CD4-positive, alpha-beta T cell (primary cell): ENCODE measurements around the gene MFAP3L. TPM values are rescaled to one million over a fixed set of nuclear protein-coding genes. Genes with fewer than 3 reads are reported as not detected.

ENCODE experiments used
- ATAC-seq: fragments of 200-7000 bp; cut with Tn5 transposase; one replicate; pipeline ENCODE4 v1.10.0; 2022; ENCODE audit warnings: mild to moderate bottlenecking; ENCODE audit not compliant: poor library complexity
- CTCF ChIA-PET: fragments of 350-600 bp; sonication (Branson Sonifier 250); formaldehyde crosslinking; loops from one replicate; lab custom pipeline; 2021; ENCODE audit warnings: antibody characterized with exemption, inconsistent platforms; lab: Charles Lee
- POLR2A ChIA-PET: fragments of 350-600 bp; sonication (Branson Sonifier 250); formaldehyde crosslinking; loops from one replicate; lab custom pipeline; 2021; ENCODE audit warnings: antibody characterized with exemption, inconsistent platforms; lab: Charles Lee
- DNase-seq, 14 experiments: peaks; one replicate each; pipeline ENCODE4 v3.0.0-alpha.2; 2013 to 2020; ENCODE audit warnings: mixed read lengths in 2 of 14
- H3K27ac ChIP-seq, 2 donors: one replicate each; pipeline versions ENCODE4 v1.5.1 to v1.7.0; 2013; ENCODE audit warnings: low read length in 2 of 2, low read depth in 1 of 2, mild to moderate bottlenecking in 1 of 2
- H3K27me3 ChIP-seq, 2 experiments: 1 replicate in 1 of 2; 2 replicates in 1 of 2; pipeline versions ENCODE4 v1.6.1 to v1.7.0; 2013; ENCODE audit warnings: low read length in 2 of 2, control low read depth in 1 of 2, mild to moderate bottlenecking in 1 of 2, moderate library complexity in 1 of 2; ENCODE audit not compliant: insufficient read depth in 2 of 2, control insufficient read depth in 1 of 2
- H3K36me3 ChIP-seq: one replicate; pipeline ENCODE4 v1.6.1; 2013; ENCODE audit warnings: low read length, control low read depth; ENCODE audit not compliant: insufficient read depth
- H3K4me1 ChIP-seq: one replicate; pipeline ENCODE4 v1.6.1; 2013; ENCODE audit warnings: low read length, control low read depth; ENCODE audit not compliant: insufficient read depth
- H3K4me3 ChIP-seq: one replicate; pipeline ENCODE4 v1.5.1; 2013; ENCODE audit warnings: mild to moderate bottlenecking, low read length, moderate library complexity
- H3K9me3 ChIP-seq, 2 experiments: 1 replicate in 1 of 2; 2 replicates in 1 of 2; pipeline versions ENCODE4 v1.6.1 to v1.7.0; 2013; ENCODE audit warnings: low read length in 2 of 2, mild to moderate bottlenecking in 2 of 2, control low read depth in 1 of 2, moderate library complexity in 1 of 2; ENCODE audit not compliant: control insufficient read depth in 1 of 2, insufficient read depth in 1 of 2
- H3K27ac Mint-ChIP-seq: one replicate; pipeline ENCODE4 v1.8.0; 2020; ENCODE audit warnings: mixed read lengths
- H3K27me3 Mint-ChIP-seq: one replicate; pipeline ENCODE4 v1.8.0; 2021; ENCODE audit warnings: mixed read lengths
- H3K36me3 Mint-ChIP-seq: one replicate; pipeline ENCODE4 v1.8.0; 2021; ENCODE audit warnings: low read depth, mixed read lengths
- H3K4me1 Mint-ChIP-seq: one replicate; pipeline ENCODE4 v1.8.0; 2021; ENCODE audit warnings: low read depth, mixed read lengths
- H3K4me3 Mint-ChIP-seq: one replicate; pipeline ENCODE4 v1.8.0; 2020; ENCODE audit warnings: mild to moderate bottlenecking, mixed read lengths
- H3K9me3 Mint-ChIP-seq: one replicate; pipeline ENCODE4 v1.8.0; 2020; ENCODE audit warnings: mixed read lengths
- CTCF ChIP-seq: fragments of 200-600 bp; IDR thresholded peaks from one replicate; pipeline ENCODE4 v1.8.0; 2022; ENCODE audit warnings: antibody characterized with exemption, mild to moderate bottlenecking
- intact Hi-C, 2 experiments: fragments of 100-400 bp; cut with DNase I in 1 of 2; cut with micrococcal nuclease in 1 of 2; formaldehyde crosslinking; loops; one replicate each; pipeline versions ENCODE4 v1.15.1 to v1.9.0; 2023 to 2025; cut with DNase I, micrococcal nuclease
- total RNA-seq, 174 experiments: library from RNA in 2 of 174; stranded (reverse) in 2 of 174; gene quantifications; one replicate each; pipeline ENCODE4 v1.2.3 and lab custom pipeline; 2021 to 2026

Gene MFAP3L
- total RNA-seq, 2 experiments from 2014 or later = 0.59 to 1.3 TPM

DNA sequence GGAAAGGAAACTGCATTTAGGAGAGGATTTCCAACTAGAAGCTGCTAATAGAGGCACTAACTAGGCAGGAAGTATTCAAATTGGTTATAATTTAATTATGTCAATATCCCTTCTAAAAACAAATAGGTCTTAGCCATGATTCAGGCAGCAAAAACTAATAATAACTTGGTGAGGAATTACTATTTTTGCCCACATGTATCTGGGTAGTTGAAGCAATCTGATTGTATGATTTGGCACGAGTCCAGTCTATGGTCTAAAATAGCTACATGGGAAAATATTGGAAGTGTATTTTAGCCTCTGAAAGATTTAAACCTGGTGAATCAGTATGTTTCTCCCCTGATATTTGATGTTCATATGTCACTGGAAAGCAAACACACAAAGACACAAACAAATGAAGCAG, 62.2 kb downstream of the MFAP3L start:
- no peak for ATAC-seq
- intact Hi-C loops = no loop called here
- Histone ChIP-seq H3K9me3 (no peaks in the 10 kb centered on the region), H3K27me3 (peaks cover 0 to under 1% of the 10 kb centered on the region in 2 experiments), H3K27ac (no peak overlapping the region), H3K36me3 (no peaks in the 10 kb centered on the region), H3K4me1 (no peaks in the 10 kb centered on the region), H3K4me3 (no peak overlapping the region)
- Mint-ChIP-seq H3K36me3 (no peaks in the 10 kb centered on the region), H3K9me3 (peaks cover 2% of the 10 kb centered on the region), H3K27ac (no peak overlapping the region), H3K27me3 (no peaks in the 10 kb centered on the region), H3K4me1 (no peaks in the 10 kb centered on the region), H3K4me3 (no peak overlapping the region)
- DNase-seq = no peak
- POLR2A ChIA-PET = no interaction called here
- no peak for TF ChIP-seq CTCF
- CTCF ChIA-PET = interaction anchor here (1.4 kb wide), 1 partner anchor 11 kb away, joined by 3 read pairs; no protein-coding TSS in a partner anchor

DNA sequence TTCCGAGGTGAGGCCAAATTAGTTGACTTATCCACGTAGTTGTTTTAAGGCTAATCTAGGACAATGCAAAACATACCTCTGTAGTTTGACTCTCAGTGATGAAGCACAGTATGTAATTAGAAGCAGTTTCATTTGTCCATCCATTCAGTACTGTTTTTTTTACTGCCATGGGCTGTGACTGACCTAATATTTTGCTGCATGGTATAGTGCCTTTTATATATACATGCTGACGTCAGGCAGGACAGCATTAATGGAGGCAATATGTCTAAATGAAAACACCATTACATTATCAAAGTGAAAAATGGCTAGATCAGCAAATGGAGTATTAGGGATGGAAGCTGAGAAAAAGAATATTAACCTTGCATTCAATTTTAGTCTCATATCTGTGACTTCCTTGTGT, 66.9 kb downstream of the MFAP3L start:
- H3K27ac ChIP-seq = no peak overlapping the region
- no peak overlapping the region for H3K27ac Mint-ChIP-seq
- ChIA-PET CTCF (no interaction called here), POLR2A (interaction anchor here (0.5 kb wide), 1 partner anchor 681 kb away, joined by 3 read pairs; no protein-coding TSS in a partner anchor)
- H3K27me3 Mint-ChIP-seq = no peaks in the 10 kb centered on the region
- no peaks in the 10 kb centered on the region for H3K36me3 Mint-ChIP-seq
- peaks cover 0 to 2% of the 10 kb centered on the region in 2 experiments for H3K27me3 ChIP-seq
- ATAC-seq (no peak), DNase-seq (no peak)
- H3K4me1 Mint-ChIP-seq = no peaks in the 10 kb centered on the region
- H3K9me3 ChIP-seq = no peaks in the 10 kb centered on the region
- H3K36me3 ChIP-seq = no peaks in the 10 kb centered on the region
- no peak for TF ChIP-seq CTCF
- H3K4me1 ChIP-seq = no peaks in the 10 kb centered on the region
- no peak overlapping the region for H3K4me3 Mint-ChIP-seq
- no peak overlapping the region for H3K4me3 ChIP-seq
- intact Hi-C loops = no loop called here
- peaks cover 2% of the 10 kb centered on the region for H3K9me3 Mint-ChIP-seq

DNA sequence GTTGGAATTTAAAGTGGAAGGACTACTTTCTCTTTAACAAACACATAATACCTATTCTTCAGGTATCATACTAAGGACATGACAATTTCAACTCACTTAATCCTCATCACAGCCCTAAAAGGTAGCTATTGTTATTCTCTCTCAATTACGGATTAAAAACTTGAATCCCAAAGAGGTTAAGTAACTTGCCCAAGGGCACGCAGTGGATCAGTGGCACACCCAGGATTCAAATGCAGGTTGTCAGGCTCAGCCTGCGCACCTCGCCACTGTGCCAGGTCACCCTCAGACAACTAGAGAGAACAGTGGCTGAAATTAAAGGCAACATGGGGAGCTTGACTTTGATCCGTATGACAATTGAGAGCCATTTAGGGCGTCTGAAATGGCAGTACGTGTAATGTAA, 67.6 kb downstream of the MFAP3L start:
- Histone ChIP-seq H3K27me3 (peaks cover 0 to 2% of the 10 kb centered on the region in 2 experiments), H3K4me3 (no peak overlapping the region), H3K36me3 (no peaks in the 10 kb centered on the region), H3K4me1 (no peaks in the 10 kb centered on the region), H3K27ac (no peak overlapping the region), H3K9me3 (no peaks in the 10 kb centered on the region)
- ATAC-seq (no peak), DNase-seq (no peak)
- H3K36me3 Mint-ChIP-seq = no peaks in the 10 kb centered on the region
- POLR2A ChIA-PET = no interaction called here
- H3K4me3 Mint-ChIP-seq = no peak overlapping the region
- intact Hi-C loops = no loop called here
- CTCF ChIA-PET = no interaction called here
- TF ChIP-seq CTCF = no peak
- no peaks in the 10 kb centered on the region for H3K27me3 Mint-ChIP-seq
- H3K4me1 Mint-ChIP-seq = no peaks in the 10 kb centered on the region
- peaks cover 2% of the 10 kb centered on the region for H3K9me3 Mint-ChIP-seq
- H3K27ac Mint-ChIP-seq = no peak overlapping the region
